BJ (cell line): ENCODE measurements around the gene NRG3. TPM values are rescaled to one million over a fixed set of nuclear protein-coding genes. Genes with fewer than 3 reads are reported as not detected.

Experiments
- CTCF ChIA-PET: fragments of 350-600 bp; formaldehyde crosslinking; extraction: SDS; loops from one replicate; lab custom pipeline; 2021; ENCODE audit warnings: antibody characterized with exemption, inconsistent platforms; lab: Yijun Ruan, JAX
- POLR2A ChIA-PET: fragments of 300-600 bp; sonication (Branson Sonifier 250); formaldehyde crosslinking; extraction: SDS; loops from one replicate; lab custom pipeline; 2021; ENCODE audit warnings: antibody characterized with exemption; lab: Charles Lee
- DNase-seq: peaks from one replicate; pipeline ENCODE4 v3.0.0-alpha.2; 2011; ENCODE audit warnings: low read depth
- H3K27me3 ChIP-seq: 2 replicates; pipeline ENCODE4 v1.6.0; 2011; ENCODE audit warnings: low read length; ENCODE audit not compliant: control insufficient read depth, insufficient read depth
- H3K36me3 ChIP-seq: 2 replicates; pipeline ENCODE4 v1.5.1; 2011; ENCODE audit warnings: low read length; ENCODE audit not compliant: control insufficient read depth, insufficient read depth
- H3K4me3 ChIP-seq: 2 replicates; pipeline ENCODE4 v1.5.1; 2011; ENCODE audit warnings: low read depth, mild to moderate bottlenecking, control low read depth, low read length
- polyA plus RNA-seq: library from polyadenylated mRNA; depleted of rRNA; stranded (reverse); fragments of >200 nt; gene quantifications from 2 replicates; pipeline ENCODE4 v1.2.3, GENCODE V29; 2011
- TF ChIP-seq, protein P1 (sequence below): IDR thresholded peaks from 2 replicates; pipeline ENCODE4 v1.5.1; 2011; ENCODE audit warnings: low read depth, mild to moderate bottlenecking, control low read depth, inconsistent platforms, low read length, moderate library complexity; ENCODE audit not compliant: insufficient read depth

Gene NRG3
- polyA plus RNA-seq, 1 experiment, result not detected

DNA sequence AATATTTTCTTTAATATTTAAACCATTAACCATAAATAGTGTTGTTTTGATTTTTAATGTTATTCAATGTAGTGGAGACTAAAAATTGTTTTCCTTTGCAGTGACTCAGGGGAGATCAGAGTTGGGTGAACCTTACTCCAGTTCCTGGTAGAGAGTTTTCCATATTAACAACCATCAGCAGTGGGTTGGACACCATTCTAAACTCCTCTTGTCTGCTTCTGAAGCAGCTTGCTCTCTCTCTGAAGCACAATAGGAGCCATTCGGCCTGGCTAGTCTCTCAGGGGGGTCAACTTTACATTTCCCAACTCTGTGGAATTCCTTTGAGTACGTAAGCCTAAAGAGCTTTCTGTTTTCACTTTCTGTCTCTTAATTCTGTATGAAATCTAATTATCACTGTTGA is 9.4 kb upstream of the NRG3 start:
- TF ChIP-seq, protein P1, sequence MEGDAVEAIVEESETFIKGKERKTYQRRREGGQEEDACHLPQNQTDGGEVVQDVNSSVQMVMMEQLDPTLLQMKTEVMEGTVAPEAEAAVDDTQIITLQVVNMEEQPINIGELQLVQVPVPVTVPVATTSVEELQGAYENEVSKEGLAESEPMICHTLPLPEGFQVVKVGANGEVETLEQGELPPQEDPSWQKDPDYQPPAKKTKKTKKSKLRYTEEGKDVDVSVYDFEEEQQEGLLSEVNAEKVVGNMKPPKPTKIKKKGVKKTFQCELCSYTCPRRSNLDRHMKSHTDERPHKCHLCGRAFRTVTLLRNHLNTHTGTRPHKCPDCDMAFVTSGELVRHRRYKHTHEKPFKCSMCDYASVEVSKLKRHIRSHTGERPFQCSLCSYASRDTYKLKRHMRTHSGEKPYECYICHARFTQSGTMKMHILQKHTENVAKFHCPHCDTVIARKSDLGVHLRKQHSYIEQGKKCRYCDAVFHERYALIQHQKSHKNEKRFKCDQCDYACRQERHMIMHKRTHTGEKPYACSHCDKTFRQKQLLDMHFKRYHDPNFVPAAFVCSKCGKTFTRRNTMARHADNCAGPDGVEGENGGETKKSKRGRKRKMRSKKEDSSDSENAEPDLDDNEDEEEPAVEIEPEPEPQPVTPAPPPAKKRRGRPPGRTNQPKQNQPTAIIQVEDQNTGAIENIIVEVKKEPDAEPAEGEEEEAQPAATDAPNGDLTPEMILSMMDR, result no peak
- no peaks in the 10 kb centered on the region for H3K27me3 ChIP-seq
- CTCF ChIA-PET, result no interaction called here
- H3K36me3 ChIP-seq, result no peaks in the 10 kb centered on the region
- POLR2A ChIA-PET, result no interaction called here
- H3K4me3 ChIP-seq, result no peak overlapping the region
- DNase-seq, result no peak

DNA sequence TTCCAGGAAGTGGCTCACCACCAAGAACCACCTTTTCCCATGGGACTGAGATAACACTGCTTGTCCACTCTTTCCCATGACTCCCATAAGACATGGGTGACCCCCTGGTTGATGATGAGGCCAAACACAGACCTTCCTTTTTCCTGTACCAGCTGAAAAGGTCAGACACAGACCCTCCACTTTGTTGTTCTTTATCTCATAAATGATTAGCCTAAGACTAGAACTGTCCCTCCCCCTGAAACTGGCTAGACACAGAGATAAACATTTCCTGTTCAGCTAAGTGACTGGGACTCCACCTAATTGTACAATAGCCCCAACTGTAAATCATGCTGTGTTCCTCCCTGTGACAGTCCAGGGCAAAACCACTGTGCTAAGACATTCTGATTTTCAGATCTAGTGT is 8.2 kb upstream of the NRG3 start:
- POLR2A ChIA-PET, result no interaction called here
- H3K4me3 ChIP-seq, result no peak overlapping the region
- no peaks in the 10 kb centered on the region for H3K36me3 ChIP-seq
- no peak for DNase-seq
- H3K27me3 ChIP-seq, result no peaks in the 10 kb centered on the region
- CTCF ChIA-PET, result interaction anchor here (0.6 kb wide), 1 partner anchor 18 kb away, joined by 3 read pairs; no protein-coding TSS in a partner anchor
- TF ChIP-seq, protein P1, result no peak

DNA sequence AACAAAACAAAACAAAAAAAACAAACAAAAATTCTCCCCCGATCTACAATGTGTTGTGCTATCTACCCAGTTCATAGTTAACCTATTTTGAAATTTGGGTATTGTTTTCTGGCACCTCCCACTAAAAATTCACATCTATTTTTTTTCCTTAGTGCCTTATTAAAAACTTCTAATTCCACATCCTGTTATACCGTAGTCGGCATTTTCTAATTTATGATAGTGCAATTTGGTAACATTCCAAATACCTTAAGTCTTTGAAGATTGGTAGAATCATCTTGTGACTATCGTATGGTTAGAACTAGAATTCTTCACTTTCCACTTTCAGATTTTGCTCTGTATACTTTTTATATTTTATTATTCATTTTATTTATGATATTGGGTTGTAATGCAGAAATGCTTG is 4.5 kb upstream of the NRG3 start:
- DNase-seq, result no peak
- TF ChIP-seq, protein P1, result no peak
- H3K4me3 ChIP-seq, result no peak overlapping the region
- POLR2A ChIA-PET, result no interaction called here
- CTCF ChIA-PET, result no interaction called here
- H3K27me3 ChIP-seq, result peaks cover 5% of the 10 kb centered on the region
- H3K36me3 ChIP-seq, result no peaks in the 10 kb centered on the region

DNA sequence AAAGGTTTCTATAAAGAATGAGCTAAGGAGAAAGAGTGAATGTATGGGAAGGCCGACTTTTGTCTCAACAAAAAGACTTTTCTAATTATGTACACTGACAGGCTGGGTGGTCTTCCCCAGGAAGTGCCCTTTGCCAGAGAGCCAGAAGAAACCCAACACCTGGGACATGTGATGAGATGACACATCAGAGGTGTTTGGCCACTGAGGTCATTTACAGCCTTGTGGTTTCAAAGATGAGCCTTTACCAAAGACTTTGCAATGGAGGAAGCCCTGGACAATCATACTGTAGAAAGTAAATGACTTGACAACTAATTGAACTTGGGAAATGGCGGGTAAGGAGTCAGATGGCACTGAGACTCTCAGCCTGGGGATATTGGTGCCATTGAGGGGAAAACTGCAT is 3.4 kb upstream of the NRG3 start:
- DNase-seq, result no peak
- TF ChIP-seq, protein P1, result no peak
- POLR2A ChIA-PET, result no interaction called here
- H3K36me3 ChIP-seq, result no peaks in the 10 kb centered on the region
- H3K27me3 ChIP-seq, result peaks cover 10% of the 10 kb centered on the region
- CTCF ChIA-PET, result interaction anchor here (0.7 kb wide), 1 partner anchor 11 kb away, joined by 3 read pairs; no protein-coding TSS in a partner anchor
- no peak overlapping the region for H3K4me3 ChIP-seq

DNA sequence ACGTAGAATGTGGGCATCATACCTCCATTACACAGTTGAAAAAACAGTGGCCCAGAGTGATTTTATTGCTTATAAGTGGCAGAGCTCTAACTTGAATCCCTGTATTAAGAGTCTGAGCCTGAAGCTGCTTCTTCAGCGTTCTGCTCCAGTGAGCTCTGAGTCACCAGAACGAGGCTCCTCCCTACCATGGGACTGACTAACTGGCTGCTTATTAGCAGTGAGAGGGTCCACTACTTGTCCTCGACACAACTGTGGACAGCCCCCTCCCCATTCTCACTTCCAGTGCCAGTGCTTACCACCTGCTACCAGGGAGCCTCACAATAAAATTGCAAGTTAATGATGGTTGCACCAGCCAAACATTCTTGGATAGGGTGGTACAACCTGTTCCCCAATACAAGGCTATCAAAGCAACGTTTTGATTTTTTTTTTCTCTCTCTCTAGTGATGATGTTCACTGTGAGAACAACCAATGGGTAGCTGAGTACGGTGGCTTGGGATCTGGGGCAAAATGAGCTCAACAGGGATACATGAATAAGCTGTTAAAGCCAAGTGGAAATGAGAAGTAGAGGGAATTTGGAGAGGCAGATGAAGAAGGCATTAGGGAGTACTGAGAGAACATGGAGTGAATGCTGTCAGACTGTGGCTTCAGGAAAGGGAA is 2.7 kb upstream of the NRG3 start:
- TF ChIP-seq, protein P1, result no peak
- POLR2A ChIA-PET, result no interaction called here
- Histone ChIP-seq H3K4me3 (no peak overlapping the region), H3K27me3 (peaks cover 11% of the 10 kb centered on the region), H3K36me3 (no peaks in the 10 kb centered on the region)
- DNase-seq, result no peak
- CTCF ChIA-PET, result no interaction called here
